GM19035 (cell line): Measurements from ENCODE around the gene POM121L12.

ENCODE experiments used
- ATAC-seq: cut with Tn5 transposase; IDR thresholded peaks from one replicate; pipeline ENCODE4 v1.9.1; 2021; ENCODE audit not compliant: unreplicated experiment

POM121L12 gene

GRCh38 chr7:53035499-53036412, at the start of gene POM121L12:
Gene POM121L12 (plus strand): TSS chr7:53035633. CDS start chr7:53035672, 39 bp downstream.
- ATAC-seq: no peak

DNA sequence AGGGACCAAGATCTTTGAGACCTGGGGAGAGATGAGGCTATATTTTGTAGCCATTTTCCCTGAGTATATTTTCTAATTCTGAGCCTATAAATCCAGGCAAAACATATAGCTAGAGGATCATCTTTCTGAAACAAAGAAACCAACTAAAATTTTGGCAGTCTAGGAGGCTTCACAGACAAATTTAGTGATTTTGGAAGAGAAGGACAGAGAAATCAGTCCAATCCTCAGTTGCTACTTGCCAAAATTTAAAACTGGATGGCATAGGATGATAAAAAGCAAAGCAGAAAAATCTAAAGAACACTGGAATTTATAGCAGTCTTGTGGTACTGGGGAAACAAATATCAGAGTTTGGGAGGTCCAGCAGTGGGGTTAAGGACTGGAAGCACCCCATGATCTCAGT, 43.4 kb upstream of the POM121L12 start:
- no peak for ATAC-seq

GRCh38 chr7:52992479-52993162, 42.8 kb upstream of the POM121L12 start:
- ATAC-seq: no peak

GRCh38 chr7:52995676-52996075, 39.8 kb upstream of the POM121L12 start:
- ATAC-seq: no peak

DNA sequence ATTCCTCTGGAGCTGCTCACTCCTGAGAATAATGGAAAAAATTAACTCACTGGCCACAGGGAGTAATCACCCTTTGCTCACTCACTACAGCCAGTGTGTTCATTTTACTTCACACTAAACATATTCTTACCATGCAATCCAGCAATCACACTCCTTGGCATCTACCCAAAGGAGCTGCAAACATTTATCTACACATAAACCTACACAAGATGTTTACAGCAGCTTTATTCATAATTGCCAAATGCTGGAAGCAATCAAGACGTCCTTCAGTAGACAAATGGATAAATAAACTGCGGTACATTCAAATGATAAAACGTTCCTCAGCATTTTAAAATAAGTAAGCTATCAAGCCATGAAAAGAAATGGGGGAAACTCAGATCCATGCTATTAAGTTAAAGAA, 34.2 kb upstream of the POM121L12 start:
- ATAC-seq: no peak

- no peak for ATAC-seq
Observed at GRCh38 chr7:53002389-53002788, 33.0 kb upstream of the POM121L12 start.

- ATAC-seq: no peak
Observed at GRCh38 chr7:53003653-53004445, 31.6 kb upstream of the POM121L12 start.

DNA sequence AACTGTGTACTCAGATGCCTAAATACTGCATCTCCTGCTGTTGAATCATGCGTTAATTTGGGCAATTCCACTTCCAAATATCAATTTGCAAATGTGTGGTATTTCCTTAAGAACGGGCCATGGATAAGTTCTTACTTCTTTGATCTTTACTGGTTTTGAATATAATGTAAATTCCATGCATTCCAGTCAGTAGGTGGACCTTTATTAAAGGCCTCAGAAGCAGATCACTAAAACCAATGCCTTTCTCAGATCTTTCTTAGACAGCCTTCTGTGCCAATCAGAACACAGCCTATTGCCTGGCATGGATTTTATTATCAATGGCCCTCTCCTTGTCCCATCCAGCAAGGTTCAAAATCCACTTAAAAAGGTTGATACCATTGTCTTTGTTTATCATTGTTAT, 21.5 kb upstream of the POM121L12 start:
- no peak for ATAC-seq

DNA sequence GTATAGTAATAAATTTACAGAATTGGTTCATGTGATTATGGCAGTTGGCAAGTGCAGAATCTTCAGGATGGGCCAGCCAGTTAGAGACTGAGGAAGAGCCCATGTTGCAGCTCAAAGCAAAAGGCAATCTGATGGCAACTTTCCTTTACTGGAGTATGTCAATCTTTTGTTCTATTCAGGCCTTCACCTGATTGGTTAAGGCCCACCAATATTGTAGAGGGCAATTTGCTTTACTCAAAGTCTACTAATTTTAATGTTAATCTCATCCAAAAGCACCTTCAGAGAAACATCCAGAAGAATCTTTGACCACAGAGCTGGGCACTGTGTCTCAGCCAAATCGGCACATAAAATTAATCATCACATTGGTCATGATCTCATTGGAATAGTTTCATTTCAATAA, 20.0 kb upstream of the POM121L12 start:
- ATAC-seq: no peak

DNA sequence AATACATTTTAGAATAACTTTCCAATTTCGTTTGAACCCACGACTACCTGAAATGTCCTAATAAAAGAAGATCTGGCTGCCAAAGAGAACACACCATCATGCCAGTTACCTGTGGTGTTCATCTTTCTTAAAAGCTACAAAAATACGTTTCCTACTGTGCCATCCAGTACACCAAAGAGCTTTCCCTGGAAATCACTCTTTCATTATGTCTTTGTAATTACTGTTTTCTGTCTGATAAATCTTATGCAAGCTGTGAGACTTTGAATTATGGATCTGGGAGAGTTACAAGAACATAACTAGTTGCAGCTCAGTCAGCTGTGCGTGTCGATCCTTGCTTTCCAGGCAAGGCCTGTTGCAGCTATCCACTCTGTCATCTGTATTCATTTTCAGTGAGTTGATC, 12.5 kb upstream of the POM121L12 start:
- no peak for ATAC-seq

- ATAC-seq: no peak
Observed at GRCh38 chr7:53048638-53049037, 13.2 kb downstream of the POM121L12 start.

DNA sequence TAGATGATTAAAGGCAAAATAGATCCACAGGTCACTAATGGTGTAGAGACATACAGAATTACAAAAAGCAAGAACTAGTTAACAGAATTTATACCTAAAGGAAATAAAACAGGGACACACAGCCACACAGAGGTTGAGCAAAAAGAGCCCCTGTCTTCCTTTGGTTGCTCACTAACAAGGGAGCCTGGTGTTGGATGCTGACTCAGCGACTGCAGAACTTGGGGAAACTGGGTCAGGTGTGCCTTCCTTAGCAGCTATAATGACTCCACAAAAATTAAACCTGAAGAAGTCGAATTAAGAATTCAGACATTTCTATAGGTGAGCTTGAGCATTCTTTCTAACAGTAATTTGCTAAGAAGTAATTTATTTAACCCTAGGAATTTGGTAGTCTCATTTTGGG, 15.0 kb downstream of the POM121L12 start:
- ATAC-seq: no peak

GRCh38 chr7:53059591-53059990, 24.2 kb downstream of the POM121L12 start:
- ATAC-seq: no peak

DNA sequence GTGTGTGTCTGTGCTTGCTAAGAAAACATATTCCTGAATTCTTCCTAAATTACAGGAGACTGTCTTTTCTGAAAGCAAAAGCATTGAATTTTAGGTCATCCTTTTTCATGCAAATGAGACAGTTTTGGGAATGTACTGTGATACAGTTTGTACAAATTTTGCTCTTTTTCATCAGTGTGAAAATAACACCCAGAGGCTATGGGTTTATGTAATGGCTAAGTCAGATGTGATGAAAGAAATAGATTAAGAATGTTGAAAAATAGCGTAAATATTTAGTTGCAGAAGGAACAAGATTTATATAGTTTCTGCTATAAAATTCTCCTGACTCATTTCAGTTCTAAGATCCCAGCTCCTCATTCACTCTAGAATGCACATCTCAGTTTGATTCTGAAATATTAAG, 24.6 kb downstream of the POM121L12 start:
- no peak for ATAC-seq

DNA sequence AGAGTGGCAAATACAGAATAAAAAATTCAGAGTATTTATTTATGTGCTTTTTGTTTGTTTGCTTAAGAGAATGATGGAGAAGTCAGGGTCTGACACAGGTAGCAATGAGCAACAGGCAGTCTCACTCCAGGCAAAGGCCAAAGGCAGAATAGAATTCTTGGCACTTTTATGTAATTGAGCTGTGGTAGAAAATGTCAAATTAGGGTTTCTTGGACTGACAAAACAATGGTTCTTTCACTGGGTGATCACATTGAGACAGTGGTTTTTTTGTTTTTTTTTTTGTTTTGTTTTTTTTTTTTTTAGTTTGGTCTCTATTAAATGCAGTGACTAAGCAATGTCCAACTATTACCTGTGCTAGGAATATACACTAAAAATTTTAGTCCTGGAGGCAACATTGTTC, 27.4 kb downstream of the POM121L12 start:
- ATAC-seq: no peak

GRCh38 chr7:53068673-53069072, 33.2 kb downstream of the POM121L12 start:
- no peak for ATAC-seq

GRCh38 chr7:53070883-53071282, 35.5 kb downstream of the POM121L12 start:
- no peak for ATAC-seq
